Melanocyte of skin (primary cell): ENCODE measurements around the gene KAT2B. TPM values are rescaled to one million over a fixed set of nuclear protein-coding genes. Genes with fewer than 3 reads are reported as not detected.

Experiments used
- small RNA-seq, 2 donors: library from RNA; depleted of rRNA; stranded (forward); fragments of <200 nt; gene quantifications; one replicate each; pipeline ENCODE3, GENCODE V24; 2012
- total RNA-seq, 2 donors: library from RNA; depleted of rRNA; stranded (reverse); fragments of >200 nt; gene quantifications; 2 replicates each; pipeline ENCODE4 v1.2.3, GENCODE V29; 2012

The KAT2B gene
- 10 to 100 TPM; 44.4 to 70.6 TPM for total RNA-seq

GRCh38 chr3:20039765-20040547 is at the start of gene KAT2B:
Gene KAT2B (plus strand): TSS chr3:20040446. CDS start chr3:20040478, 32 bp downstream.

GRCh38 chr3:20012164-20012563 is 28.1 kb upstream of the KAT2B start, which contains the start of gene PP2D1:
Gene PP2D1 (minus strand): TSS chr3:20012264. CDS start chr3:20012072, 192 bp downstream.

GRCh38 chr3:20185679-20186599 is 145.7 kb downstream of the KAT2B start, which contains the start of gene SGO1:
Gene SGO1 (minus strand): TSS chr3:20186206. CDS start chr3:20184027, 2,179 bp downstream.

Small RNA genes within 50 kb of the gene (small RNA-seq; reads per million reads assigned to genes)
- gene MIR3135A (0 to 0.06 reads per million in 2 donors), gene RNU4-85P (0 to 0.06 reads per million in 2 donors), gene RPL39P18 (0 reads per million in 2 donors)

Other genes starting within 250 kb of the KAT2B start
- gene EFHB, start 106.2 kb upstream of the KAT2B start, total RNA-seq: under 1 TPM; under 0.01 to 0.67 TPM
- 100 to 1,000 TPM in 1 of 2 donors, 10 to 100 TPM in 1; 63.7 to 130 TPM for gene RAB5A, start 93.3 kb upstream of the KAT2B start, total RNA-seq
- not detected for gene PP2D1, start 28.2 kb upstream of the KAT2B start, total RNA-seq
- gene SGO1, start 145.8 kb downstream of the KAT2B start, total RNA-seq: 10 to 100 TPM; 10.3 to 16.0 TPM